VCaP (cell line): ENCODE results near the gene ITGA7.

Experiments used
- H3K27ac ChIP-seq: fragments of 450-650 bp; 2 replicates; pipeline ENCODE4 v1.5.1; 2017
- TF ChIP-seq, protein P1 (sequence below): fragments of 450-650 bp; conservative IDR thresholded peaks from 2 replicates; pipeline ENCODE4 v1.5.1; 2017; ENCODE audit warnings: mild to moderate bottlenecking, moderate library complexity

ITGA7 gene

DNA sequence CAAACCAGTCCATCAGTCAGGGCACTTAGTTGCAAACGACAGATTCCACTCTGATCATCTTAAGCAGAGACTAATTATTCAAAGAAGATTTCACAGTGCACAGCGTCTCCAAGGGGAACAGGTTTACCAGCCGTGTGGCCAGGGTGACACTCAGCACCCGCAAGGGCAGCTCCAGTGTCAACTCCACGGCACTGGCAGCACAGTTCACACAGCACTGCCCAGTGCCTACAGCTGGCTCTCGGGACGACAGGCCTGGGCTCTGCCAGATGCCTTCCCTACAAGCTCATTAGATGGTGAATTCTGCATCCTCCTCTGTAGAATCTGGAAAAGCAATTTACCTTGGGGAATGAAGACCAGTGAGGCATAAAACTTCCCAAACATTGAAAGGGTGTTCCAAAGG, 66.1 kb downstream of the ITGA7 start:
- TF ChIP-seq, protein P1, sequence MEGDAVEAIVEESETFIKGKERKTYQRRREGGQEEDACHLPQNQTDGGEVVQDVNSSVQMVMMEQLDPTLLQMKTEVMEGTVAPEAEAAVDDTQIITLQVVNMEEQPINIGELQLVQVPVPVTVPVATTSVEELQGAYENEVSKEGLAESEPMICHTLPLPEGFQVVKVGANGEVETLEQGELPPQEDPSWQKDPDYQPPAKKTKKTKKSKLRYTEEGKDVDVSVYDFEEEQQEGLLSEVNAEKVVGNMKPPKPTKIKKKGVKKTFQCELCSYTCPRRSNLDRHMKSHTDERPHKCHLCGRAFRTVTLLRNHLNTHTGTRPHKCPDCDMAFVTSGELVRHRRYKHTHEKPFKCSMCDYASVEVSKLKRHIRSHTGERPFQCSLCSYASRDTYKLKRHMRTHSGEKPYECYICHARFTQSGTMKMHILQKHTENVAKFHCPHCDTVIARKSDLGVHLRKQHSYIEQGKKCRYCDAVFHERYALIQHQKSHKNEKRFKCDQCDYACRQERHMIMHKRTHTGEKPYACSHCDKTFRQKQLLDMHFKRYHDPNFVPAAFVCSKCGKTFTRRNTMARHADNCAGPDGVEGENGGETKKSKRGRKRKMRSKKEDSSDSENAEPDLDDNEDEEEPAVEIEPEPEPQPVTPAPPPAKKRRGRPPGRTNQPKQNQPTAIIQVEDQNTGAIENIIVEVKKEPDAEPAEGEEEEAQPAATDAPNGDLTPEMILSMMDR: no peak
- no peak overlapping the region for H3K27ac ChIP-seq

DNA sequence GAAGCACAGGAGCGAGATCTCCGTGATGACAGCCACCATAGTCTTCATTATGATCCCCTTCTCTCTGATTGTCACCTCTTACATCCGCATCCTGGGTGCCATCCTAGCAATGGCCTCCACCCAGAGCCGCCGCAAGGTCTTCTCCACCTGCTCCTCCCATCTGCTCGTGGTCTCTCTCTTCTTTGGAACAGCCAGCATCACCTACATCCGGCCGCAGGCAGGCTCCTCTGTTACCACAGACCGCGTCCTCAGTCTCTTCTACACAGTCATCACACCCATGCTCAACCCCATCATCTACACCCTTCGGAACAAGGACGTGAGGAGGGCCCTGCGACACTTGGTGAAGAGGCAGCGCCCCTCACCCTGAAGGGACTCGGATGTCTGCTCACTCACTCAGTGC, 70.2 kb downstream of the ITGA7 start:
- no peak overlapping the region for H3K27ac ChIP-seq
- TF ChIP-seq, protein P1: no peak

DNA sequence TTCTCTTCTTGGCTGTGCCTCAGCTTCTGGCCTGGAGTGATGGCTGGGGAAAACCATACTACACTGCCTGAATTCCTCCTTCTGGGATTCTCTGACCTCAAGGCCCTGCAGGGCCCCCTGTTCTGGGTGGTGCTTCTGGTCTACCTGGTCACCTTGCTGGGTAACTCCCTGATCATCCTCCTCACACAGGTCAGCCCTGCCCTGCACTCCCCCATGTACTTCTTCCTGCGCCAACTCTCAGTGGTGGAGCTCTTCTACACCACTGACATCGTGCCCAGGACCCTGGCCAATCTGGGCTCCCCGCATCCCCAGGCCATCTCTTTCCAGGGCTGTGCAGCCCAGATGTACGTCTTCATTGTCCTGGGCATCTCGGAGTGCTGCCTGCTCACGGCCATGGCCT, 70.9 kb downstream of the ITGA7 start, which contains the start of gene OR10P1:
OR10P1 (plus strand) TSS at position 40 of the 400 bp plus-strand sequence; CDS start at position 40, 0 bp downstream.
- TF ChIP-seq, protein P1: no peak
- H3K27ac ChIP-seq: no peak within 1 kb of the TSS

DNA sequence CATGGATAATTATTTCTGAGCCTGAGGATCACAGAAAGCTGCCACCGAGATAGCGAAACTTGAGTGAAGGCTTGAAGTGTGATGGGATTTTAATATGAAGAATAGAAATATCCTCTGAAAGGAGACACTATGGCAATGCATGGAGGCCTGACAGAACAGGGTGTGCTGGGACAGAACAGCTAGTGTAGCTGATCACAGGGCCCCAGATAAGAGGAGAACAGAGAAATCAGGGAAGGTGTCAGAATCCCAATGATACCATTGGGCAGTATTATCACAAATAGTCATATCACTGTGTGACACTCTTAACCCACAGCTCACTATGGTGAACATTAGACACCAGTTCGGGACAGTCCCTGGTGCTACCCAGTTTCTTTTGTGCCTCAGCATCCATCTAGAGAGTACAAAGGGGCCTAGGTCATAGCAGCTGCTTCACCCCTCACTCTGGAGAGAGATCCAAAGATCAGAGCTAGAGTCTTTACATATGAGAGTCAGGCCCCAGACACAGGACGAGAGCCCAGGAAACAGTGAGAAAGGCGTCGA, 71.5 kb downstream of the ITGA7 start:
- TF ChIP-seq, protein P1: no peak
- H3K27ac ChIP-seq: no peak overlapping the region
